Endodermal cell (in vitro differentiated cells): ENCODE measurements around the gene AKR1C8. TPM values are rescaled to one million over a fixed set of nuclear protein-coding genes. Genes with fewer than 3 reads are reported as not detected.

Experiments
- DNase-seq: peaks from one replicate; pipeline ENCODE4 v3.0.0-alpha.2; 2017
- H3K27ac ChIP-seq: 2 replicates; pipeline ENCODE4 v1.5.1; 2013; ENCODE audit warnings: mild to moderate bottlenecking, low read depth, low read length, moderate library complexity
- H3K27me3 ChIP-seq: 2 replicates; pipeline ENCODE4 v1.6.1; 2013; ENCODE audit warnings: mild to moderate bottlenecking, low read length, moderate library complexity; ENCODE audit not compliant: insufficient read depth, control insufficient read depth, poor library complexity, severe bottlenecking
- H3K36me3 ChIP-seq: 2 replicates; pipeline ENCODE4 v1.7.0; 2013; ENCODE audit warnings: mild to moderate bottlenecking, low read length, moderate library complexity; ENCODE audit not compliant: control insufficient read depth, insufficient read depth
- H3K4me1 ChIP-seq: one replicate; pipeline ENCODE4 v1.7.0; 2013; ENCODE audit warnings: low read length; ENCODE audit not compliant: control insufficient read depth, insufficient read depth
- H3K4me3 ChIP-seq: 2 replicates; pipeline ENCODE4 v1.5.1; 2013; ENCODE audit warnings: mild to moderate bottlenecking, low read length, moderate library complexity
- H3K9ac ChIP-seq: 2 replicates; pipeline ENCODE4 v1.6.1; 2013; ENCODE audit warnings: mild to moderate bottlenecking, low read length, moderate library complexity; ENCODE audit not compliant: poor library complexity, severe bottlenecking; ENCODE audit errors: extremely low read depth
- H3K9me3 ChIP-seq: 2 replicates; pipeline ENCODE4 v1.6.1; 2013; ENCODE audit warnings: mild to moderate bottlenecking, low read length, moderate library complexity; ENCODE audit not compliant: control insufficient read depth
- H3K27ac Mint-ChIP-seq: 2 replicates; pipeline ENCODE4 v1.8.0; 2020; ENCODE audit warnings: mixed read lengths
- H3K27me3 Mint-ChIP-seq: 2 replicates; pipeline ENCODE4 v1.8.0; 2021; ENCODE audit warnings: mild to moderate bottlenecking, mixed read lengths; ENCODE audit not compliant: insufficient read depth
- H3K36me3 Mint-ChIP-seq: 2 replicates; pipeline ENCODE4 v1.8.0; 2020; ENCODE audit warnings: low read depth, mixed read lengths
- H3K4me1 Mint-ChIP-seq: 2 replicates; pipeline ENCODE4 v1.8.0; 2020; ENCODE audit warnings: mixed read lengths
- H3K4me3 Mint-ChIP-seq: 2 replicates; pipeline ENCODE4 v1.8.0; 2020; ENCODE audit warnings: mild to moderate bottlenecking, moderate library complexity, mixed read lengths
- H3K9me3 Mint-ChIP-seq: 2 replicates; pipeline ENCODE4 v1.8.0; 2020; ENCODE audit warnings: mild to moderate bottlenecking, mixed read lengths
- WGBS, 2 experiments: methylation state at CpG; one replicate each; pipeline versions ENCODE4 v1.1.5 to v1.1.7; 2013; ENCODE audit warnings: missing lambda C conversion rate in 2 of 2, mixed read lengths in 1 of 2; ENCODE audit not compliant: insufficient coverage in 1 of 2, insufficient read length in 1 of 2; 5-methylcytosine and 5-hydroxymethylcytosine counted together
- total RNA-seq, 2 donors: library from RNA; stranded (reverse); fragmentation: NEBNext Ultra II Directional in 1 of 2; extraction: Animal tissue kit (Norgen Biotek cat#: 25700) in 1 of 2; gene quantifications; 2 replicates in 1 of 2; 3 replicates in 1 of 2; pipeline ENCODE4 v1.2.1, GENCODE V29; 2021
- TF ChIP-seq, protein P1 (sequence below): fragments of 200-600 bp; sonication (generic); conservative IDR thresholded peaks from 2 replicates; pipeline ENCODE4 v1.5.0; 2021; ENCODE audit warnings: antibody characterized with exemption, mild to moderate bottlenecking

The AKR1C8 gene
- total RNA-seq, 2 donors from 2014 or later = not detected

DNA sequence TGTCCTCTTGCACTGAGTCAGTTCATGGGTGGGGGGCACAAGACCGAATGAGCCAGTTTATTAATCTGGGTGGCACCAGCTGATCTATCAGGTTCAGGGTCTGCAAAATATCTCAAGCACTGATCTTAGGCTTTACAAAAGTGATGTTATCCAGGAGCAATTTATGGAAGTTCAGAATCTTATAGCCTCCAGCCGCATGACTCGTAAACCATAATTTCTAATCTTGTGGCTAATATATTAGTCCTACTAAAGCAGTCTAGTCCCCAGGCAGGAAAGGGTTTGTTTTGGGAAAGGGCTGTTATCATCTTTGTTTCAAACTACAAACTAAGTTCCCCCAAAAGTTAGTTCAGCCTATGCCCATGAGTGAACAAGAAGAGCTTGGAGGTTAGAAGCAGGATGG is 33.9 kb downstream of the AKR1C8 start:
- DNase-seq = no peak
- Histone ChIP-seq H3K4me3 (no peak overlapping the region), H3K36me3 (no peaks in the 10 kb centered on the region), H3K4me1 (no peaks in the 10 kb centered on the region), H3K9me3 (peaks cover 21% of the 10 kb centered on the region), H3K27me3 (no peaks in the 10 kb centered on the region), H3K9ac (no peak overlapping the region), H3K27ac (no peak overlapping the region)
- no peaks in the 10 kb centered on the region for H3K36me3 Mint-ChIP-seq
- H3K27me3 Mint-ChIP-seq = no peaks in the 10 kb centered on the region
- TF ChIP-seq, protein P1, sequence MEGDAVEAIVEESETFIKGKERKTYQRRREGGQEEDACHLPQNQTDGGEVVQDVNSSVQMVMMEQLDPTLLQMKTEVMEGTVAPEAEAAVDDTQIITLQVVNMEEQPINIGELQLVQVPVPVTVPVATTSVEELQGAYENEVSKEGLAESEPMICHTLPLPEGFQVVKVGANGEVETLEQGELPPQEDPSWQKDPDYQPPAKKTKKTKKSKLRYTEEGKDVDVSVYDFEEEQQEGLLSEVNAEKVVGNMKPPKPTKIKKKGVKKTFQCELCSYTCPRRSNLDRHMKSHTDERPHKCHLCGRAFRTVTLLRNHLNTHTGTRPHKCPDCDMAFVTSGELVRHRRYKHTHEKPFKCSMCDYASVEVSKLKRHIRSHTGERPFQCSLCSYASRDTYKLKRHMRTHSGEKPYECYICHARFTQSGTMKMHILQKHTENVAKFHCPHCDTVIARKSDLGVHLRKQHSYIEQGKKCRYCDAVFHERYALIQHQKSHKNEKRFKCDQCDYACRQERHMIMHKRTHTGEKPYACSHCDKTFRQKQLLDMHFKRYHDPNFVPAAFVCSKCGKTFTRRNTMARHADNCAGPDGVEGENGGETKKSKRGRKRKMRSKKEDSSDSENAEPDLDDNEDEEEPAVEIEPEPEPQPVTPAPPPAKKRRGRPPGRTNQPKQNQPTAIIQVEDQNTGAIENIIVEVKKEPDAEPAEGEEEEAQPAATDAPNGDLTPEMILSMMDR = no peak
- H3K4me3 Mint-ChIP-seq = no peak overlapping the region
- H3K27ac Mint-ChIP-seq = no peak overlapping the region
- peaks cover 67% of the 10 kb centered on the region for H3K9me3 Mint-ChIP-seq
- WGBS, 2 experiments = 98 to 100% methylated on average over 1 to 3 of the region's 3 CpGs
- H3K4me1 Mint-ChIP-seq = peaks cover 2% of the 10 kb centered on the region

DNA sequence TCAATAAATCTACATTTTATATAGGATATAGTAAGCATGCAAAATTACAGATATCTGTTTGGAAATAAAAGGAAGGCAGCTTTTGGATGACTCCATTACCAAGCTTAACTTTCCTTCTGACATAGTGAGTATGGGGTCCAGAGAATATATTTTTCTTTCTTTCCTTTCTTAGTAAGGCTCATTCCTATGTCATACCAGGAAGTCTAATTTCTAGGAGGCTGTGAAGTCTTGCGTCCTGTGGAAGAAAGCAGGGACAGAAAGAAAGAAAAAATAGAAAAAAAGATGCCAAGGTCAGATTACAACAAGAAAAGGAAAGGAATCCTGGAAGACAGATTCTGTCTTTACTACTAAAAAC is 36.3 kb downstream of the AKR1C8 start:
- no peaks in the 10 kb centered on the region for H3K36me3 Mint-ChIP-seq
- Histone ChIP-seq H3K36me3 (no peaks in the 10 kb centered on the region), H3K9ac (no peak overlapping the region), H3K4me1 (no peaks in the 10 kb centered on the region), H3K4me3 (no peak overlapping the region), H3K27me3 (no peaks in the 10 kb centered on the region), H3K9me3 (peaks cover 21% of the 10 kb centered on the region), H3K27ac (no peak overlapping the region)
- TF ChIP-seq, protein P1 = no peak
- WGBS, 2 experiments = 81% methylated on average over 1 of the region's 1 CpG; no CpG with 5 or more reads in 1 of the 2 experiments
- no peak overlapping the region for H3K4me3 Mint-ChIP-seq
- H3K9me3 Mint-ChIP-seq = peaks cover 56% of the 10 kb centered on the region
- no peaks in the 10 kb centered on the region for H3K27me3 Mint-ChIP-seq
- no peak overlapping the region for H3K27ac Mint-ChIP-seq
- DNase-seq = no peak
- peaks cover 2% of the 10 kb centered on the region for H3K4me1 Mint-ChIP-seq

DNA sequence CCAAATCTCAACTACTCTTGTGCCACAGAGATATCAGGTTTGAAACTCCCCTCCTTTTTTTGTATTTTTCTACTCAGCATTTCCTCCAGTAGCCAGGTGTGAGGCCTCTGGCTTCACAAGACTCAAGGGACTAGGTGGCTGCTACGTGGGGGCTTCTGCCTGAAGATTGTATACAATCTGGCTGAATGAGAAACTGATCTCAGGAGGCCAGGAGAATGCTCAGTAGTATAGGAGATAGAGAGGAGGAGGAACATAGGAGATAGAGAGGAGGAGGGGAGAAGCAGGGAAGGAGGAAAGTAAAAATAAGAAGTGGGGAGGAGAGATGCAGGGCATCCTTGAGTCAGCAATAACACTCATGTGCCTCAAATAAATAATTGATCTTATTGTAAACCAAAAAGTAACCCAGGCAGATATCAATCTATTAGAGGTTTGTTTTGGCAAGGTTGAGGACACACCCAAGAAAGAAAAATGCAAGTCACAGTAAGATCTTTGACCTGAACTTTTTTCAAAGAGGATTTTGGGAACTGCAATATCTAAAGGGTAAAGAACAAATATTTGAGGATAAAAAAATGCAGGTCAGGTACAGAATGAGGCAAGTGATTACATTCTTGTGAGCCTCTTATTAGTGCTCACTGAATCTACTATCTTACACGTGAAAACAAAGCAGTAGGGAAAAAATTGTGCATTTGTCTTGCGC is 36.8 kb downstream of the AKR1C8 start:
- no peak overlapping the region for H3K4me3 ChIP-seq
- H3K9me3 ChIP-seq = peaks cover 21% of the 10 kb centered on the region
- Mint-ChIP-seq H3K36me3 (no peaks in the 10 kb centered on the region), H3K27me3 (no peaks in the 10 kb centered on the region), H3K4me1 (peaks cover 2% of the 10 kb centered on the region), H3K27ac (no peak overlapping the region), H3K9me3 (peaks cover 56% of the 10 kb centered on the region), H3K4me3 (no peak overlapping the region)
- no peak overlapping the region for H3K27ac ChIP-seq
- H3K9ac ChIP-seq = no peak overlapping the region
- TF ChIP-seq, protein P1 = no peak
- DNase-seq = no peak
- WGBS, 2 experiments = 50 to 64% methylated on average over 1 to 3 of the region's 3 CpGs
- no peaks in the 10 kb centered on the region for H3K36me3 ChIP-seq
- no peaks in the 10 kb centered on the region for H3K4me1 ChIP-seq
- H3K27me3 ChIP-seq = no peaks in the 10 kb centered on the region
